ENCODE measurements around the gene KRTAP4-11.
"Not testable (repeated sequence)": the region's sequence is repeated elsewhere in the genome, so short reads cannot be mapped to it uniquely, and the experiment has no call there.

KRTAP4-11 gene

DNA sequence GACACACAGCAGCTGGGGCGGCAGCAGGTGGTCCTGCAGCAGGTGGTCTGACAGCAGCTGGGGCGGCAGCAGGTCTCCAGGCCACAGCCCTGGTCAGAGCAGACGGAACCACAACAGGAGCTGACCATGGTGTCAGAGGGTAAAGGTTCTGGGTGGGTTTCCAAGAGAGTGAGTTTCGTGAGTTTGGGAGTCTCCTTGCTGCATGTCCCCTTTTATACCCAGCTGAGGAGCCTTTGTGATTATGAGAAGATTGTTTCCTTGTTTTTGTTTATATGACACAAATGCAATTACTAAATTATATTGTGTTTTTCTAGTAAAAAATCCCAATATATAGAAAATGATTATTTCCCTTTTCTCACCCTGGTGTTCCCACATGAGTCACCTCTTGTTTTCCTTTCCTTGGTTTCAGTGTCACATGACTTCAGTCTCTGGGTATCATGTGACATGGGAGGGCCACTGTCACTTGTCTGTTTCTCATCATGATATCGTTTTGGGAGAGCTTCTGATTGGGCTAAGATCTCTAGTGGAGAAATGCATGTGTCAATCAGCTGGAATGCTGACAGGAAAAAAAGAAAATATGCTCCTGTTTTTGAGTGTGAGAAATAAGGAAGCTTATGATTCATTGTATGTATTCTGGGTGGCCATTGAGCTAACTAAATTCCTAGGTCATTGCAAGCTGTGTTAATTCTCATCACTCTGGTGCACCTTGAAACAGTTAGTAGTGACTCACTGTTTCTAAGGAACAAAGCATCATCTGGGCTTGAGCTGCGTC is 22.4 kb upstream of the KRTAP4-11 start, which contains the start of gene KRTAP4-6:
Gene KRTAP4-6 (minus strand): TSS at position 185 of the 772 bp plus-strand sequence. CDS start 57 bp downstream, at position 128.
- Histone ChIP-seq H3K36me3 (ENCODE audit: insufficient read depth, low read length) (no peaks in the 10 kb centered on the region), H3K9ac (ENCODE audit: low read depth, low read length) (no peak within 1 kb of the TSS), H3K9me3 (ENCODE audit: control insufficient read depth, insufficient read depth, low read length) (peaks cover 4% of the 10 kb centered on the region; the same call in 1 of the 2 replicates), H3K4me1 (ENCODE audit: insufficient read depth, low read length) (no peaks in the 10 kb centered on the region)

DNA sequence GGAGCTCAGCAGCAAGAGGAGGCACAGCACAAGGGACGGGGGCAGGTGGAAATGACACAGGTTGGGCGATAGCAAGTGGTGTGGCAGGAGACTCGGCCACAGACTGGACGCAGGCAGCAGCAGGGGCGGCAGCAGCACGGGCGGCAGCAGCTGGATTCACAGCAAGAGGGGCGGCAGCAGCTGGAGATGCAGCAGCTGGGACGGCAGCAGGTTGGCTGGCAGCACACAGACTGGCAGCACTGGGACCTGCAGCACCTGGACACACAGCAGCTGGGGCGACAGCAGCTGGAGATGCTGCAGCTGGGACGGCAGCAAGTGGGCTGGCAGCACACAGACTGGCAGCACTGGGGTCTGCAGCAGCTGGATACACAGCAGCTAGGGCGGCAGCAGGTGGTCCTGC is 21.7 kb upstream of the KRTAP4-11 start:
- not testable (repeated sequence) for H3K9ac ChIP-seq (ENCODE audit: low read depth, low read length); H3K9me3 ChIP-seq (ENCODE audit: control insufficient read depth, insufficient read depth, low read length); H3K4me1 ChIP-seq (ENCODE audit: insufficient read depth, low read length); H3K36me3 ChIP-seq (ENCODE audit: insufficient read depth, low read length)

DNA sequence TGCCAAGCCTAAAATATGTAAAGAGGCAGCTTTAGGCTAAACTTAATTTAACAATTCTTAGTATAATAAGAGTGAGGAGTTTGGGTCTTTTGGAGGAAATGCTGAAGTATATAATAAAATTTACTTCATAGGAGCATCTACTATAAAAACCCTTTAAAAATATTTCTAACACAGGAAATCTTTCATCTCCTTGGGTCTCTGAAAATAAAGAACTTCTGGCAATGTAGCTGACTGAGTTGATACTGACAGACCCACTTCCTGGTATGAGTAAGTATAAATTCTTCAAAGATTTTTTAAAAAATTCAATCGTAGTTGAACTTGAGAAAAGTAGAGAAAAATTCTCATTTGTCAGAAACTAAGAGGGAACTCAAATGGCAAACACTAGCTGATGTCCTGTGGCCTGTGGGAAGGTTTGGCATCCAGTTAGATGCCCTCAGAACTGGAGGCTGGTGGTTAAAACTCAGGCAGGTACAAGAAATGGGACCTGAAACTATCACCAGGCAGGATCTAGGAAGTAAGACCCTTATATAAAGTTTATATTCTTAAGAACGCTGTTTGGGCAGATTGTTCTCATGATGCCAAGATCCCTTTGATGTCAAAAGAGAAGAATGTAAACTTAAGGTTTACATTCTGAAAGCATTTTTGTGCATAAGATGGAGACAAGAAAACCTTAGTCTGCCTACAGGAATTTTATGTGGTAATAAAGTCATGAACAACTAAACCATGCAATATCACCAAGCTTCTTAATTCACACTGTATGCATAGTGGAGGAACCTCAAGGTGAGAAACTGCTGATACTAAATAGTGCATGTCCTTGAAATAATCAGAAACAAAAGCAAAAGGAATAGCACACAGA is 15.9 kb upstream of the KRTAP4-11 start:
- H3K4me1 ChIP-seq (ENCODE audit: insufficient read depth, low read length) = no peaks in the 10 kb centered on the region
- H3K9me3 ChIP-seq (ENCODE audit: control insufficient read depth, insufficient read depth, low read length) = peaks cover 4% of the 10 kb centered on the region; the same call in 1 of the 2 replicates
- H3K9ac ChIP-seq (ENCODE audit: low read depth, low read length) = no peak overlapping the region
- H3K36me3 ChIP-seq (ENCODE audit: insufficient read depth, low read length) = no peaks in the 10 kb centered on the region

DNA sequence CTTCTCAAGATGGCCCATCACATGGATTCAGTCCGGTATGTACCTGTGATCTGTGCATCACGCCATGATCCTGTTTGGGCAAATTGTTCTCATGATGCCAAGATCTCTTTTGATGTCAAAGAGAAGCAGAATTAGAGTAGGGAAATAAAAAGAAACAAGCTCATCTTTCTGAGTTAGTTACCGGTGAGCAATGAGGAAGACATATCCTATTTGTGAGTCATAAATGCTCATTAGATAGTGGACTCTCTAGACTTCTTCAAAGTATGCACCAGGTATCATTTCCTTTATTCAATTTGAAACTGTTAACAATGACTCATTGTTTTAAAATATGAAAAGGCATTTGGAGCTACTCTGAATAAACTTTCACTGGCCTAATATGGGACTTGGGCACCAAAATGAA is 13.8 kb upstream of the KRTAP4-11 start:
- Histone ChIP-seq H3K36me3 (ENCODE audit: insufficient read depth, low read length) (no peaks in the 10 kb centered on the region), H3K9me3 (ENCODE audit: control insufficient read depth, insufficient read depth, low read length) (peaks cover 4% of the 10 kb centered on the region; the same call in 1 of the 2 replicates), H3K4me1 (ENCODE audit: insufficient read depth, low read length) (no peaks in the 10 kb centered on the region), H3K9ac (ENCODE audit: low read depth, low read length) (no peak overlapping the region)

DNA sequence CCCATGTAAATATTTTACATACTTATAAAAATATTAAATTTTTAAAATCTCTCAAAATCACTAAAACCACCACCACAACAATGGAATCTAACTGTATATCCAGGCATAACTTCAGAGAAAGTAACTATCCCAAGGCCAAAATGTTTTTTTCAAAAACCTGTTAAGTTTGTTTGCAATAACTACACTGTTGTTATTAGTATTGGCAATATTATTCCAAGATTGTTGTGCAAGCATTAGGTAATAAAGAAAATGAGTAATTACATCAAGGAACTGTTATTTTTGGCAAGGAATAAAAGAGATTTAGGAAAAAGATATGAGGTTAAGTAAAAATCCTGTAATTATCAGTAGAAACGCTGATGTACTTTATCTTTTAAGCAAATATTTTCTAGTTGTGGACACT is 9.2 kb upstream of the KRTAP4-11 start:
- H3K36me3 ChIP-seq (ENCODE audit: insufficient read depth, low read length) = no peaks in the 10 kb centered on the region
- H3K4me1 ChIP-seq (ENCODE audit: insufficient read depth, low read length) = no peaks in the 10 kb centered on the region
- no peaks in the 10 kb centered on the region for H3K9me3 ChIP-seq (ENCODE audit: control insufficient read depth, insufficient read depth, low read length)
- no peak overlapping the region for H3K9ac ChIP-seq (ENCODE audit: low read depth, low read length)

DNA sequence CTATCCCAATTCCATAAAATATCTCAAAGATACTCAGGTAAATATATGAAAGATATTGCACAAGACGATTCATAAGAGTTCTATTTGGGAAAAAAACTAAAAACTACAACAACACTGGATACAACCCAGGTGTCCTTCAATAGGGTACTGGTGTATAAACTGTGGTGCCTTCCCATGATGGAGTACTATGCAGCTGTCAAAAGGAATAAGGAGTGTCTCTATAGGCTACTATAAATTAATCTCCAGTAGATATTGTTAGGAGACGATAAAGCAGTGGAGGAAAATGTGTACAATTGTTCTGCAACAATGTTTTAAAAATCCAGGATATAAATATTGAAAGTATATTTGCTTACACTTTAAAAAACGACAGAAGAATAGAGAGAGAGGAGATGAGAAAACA is 8.2 kb upstream of the KRTAP4-11 start:
- H3K9ac ChIP-seq (ENCODE audit: low read depth, low read length) = no peak overlapping the region
- H3K4me1 ChIP-seq (ENCODE audit: insufficient read depth, low read length) = no peaks in the 10 kb centered on the region
- H3K36me3 ChIP-seq (ENCODE audit: insufficient read depth, low read length) = no peaks in the 10 kb centered on the region
- no peaks in the 10 kb centered on the region for H3K9me3 ChIP-seq (ENCODE audit: control insufficient read depth, insufficient read depth, low read length)

DNA sequence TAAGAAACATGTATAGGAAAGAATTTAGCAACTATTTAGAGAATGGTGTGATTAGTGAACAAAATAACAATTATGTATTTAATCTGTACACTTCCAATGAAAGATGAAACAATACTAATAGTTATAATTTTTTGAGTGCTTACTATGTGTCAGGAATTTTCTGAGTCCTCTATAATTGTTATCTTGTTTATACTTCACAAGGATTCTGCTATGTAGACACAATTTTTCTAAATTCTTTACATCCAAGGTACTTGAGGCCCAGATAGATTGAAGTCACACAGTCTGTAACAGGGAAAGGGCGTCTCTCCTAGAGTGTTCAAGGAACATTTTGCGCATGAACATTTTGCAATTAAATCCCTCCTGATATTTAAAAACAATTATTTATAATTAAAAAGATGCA is 6.9 kb upstream of the KRTAP4-11 start:
- Histone ChIP-seq H3K4me1 (ENCODE audit: insufficient read depth, low read length) (no peaks in the 10 kb centered on the region), H3K36me3 (ENCODE audit: insufficient read depth, low read length) (no peaks in the 10 kb centered on the region), H3K9me3 (ENCODE audit: control insufficient read depth, insufficient read depth, low read length) (no peaks in the 10 kb centered on the region), H3K9ac (ENCODE audit: low read depth, low read length) (no peak overlapping the region)

DNA sequence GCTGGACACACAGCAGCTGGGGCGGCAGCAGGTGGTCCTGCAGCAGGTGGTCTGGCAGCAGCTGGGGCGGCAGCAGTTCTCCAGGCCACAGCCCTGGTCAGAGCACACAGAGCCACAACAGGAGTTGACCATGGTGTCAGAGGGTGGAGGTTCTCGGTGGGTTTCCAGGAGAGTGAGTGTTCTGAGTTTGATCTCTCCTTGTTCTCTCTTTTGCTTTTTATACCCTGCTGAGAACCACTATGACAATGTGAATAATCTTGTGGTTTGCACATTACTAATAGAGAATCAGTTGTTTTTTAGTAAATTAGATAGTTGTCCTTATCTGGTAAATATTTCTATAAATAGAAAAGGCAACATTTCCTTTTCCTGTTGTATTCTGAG is 5.8 kb upstream of the KRTAP4-11 start, which contains the start of gene KRTAP4-12:
Gene KRTAP4-12 (minus strand): TSS at position 192 of the 381 bp plus-strand sequence. CDS start 60 bp downstream, at position 132.
- not testable (repeated sequence) for H3K4me1 ChIP-seq (ENCODE audit: insufficient read depth, low read length); H3K36me3 ChIP-seq (ENCODE audit: insufficient read depth, low read length); H3K9ac ChIP-seq (ENCODE audit: low read depth, low read length); H3K9me3 ChIP-seq (ENCODE audit: control insufficient read depth, insufficient read depth, low read length)

DNA sequence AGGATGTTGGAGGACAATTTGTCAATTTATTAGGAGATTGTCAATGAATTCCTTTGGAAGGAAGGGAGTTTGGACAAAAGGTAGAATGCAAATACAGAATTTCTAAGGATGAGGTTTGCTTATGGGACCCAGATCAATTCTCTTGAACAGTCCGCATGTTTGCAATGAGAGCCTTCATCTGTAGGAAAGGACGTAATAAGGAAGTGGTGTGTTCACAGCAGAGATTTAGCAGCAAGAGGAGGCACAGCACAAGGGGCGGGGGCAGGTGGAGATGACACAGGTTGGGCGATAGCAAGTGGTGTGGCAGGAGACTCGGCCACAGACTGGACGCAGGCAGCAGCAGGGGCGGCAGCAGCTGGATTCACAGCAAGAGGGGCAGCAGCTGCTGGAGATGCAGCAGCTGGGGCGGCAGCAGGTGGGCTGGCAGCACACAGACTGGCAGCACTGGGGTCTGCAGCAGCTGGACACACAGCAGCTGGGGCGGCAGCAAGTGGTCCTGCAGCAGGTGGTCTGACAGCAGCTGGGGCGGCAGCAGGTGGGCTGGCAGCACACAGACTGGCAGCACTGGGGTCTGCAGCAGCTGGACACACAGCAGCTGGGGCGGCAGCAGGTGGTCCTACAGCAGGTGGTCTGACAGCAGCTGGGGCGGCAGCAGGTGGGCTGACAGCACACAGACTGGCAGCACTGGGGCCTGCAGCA is 5.3 kb upstream of the KRTAP4-11 start:
- not testable (repeated sequence) for H3K9me3 ChIP-seq (ENCODE audit: control insufficient read depth, insufficient read depth, low read length); H3K36me3 ChIP-seq (ENCODE audit: insufficient read depth, low read length); H3K9ac ChIP-seq (ENCODE audit: low read depth, low read length); H3K4me1 ChIP-seq (ENCODE audit: insufficient read depth, low read length)

DNA sequence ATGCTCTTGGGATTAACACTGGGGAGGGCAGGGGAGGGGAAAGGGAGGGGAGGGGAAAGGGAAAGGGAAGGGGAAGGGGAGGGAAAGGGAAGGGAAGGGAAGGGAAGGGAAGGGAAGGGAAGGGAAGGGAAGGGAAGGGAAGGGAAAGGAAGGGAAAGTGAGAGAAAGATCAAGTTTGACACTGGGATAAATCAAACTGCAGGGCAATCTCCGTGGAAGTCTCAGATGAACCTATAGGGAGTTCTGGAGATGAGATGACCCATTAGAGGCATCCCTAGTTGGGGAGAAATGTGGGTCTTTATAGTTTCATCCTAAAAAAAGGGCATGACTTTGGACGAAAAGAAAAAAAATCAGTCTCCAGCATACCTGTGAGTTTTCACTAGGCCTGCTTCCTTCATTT is 3.6 kb upstream of the KRTAP4-11 start:
- no peak overlapping the region for H3K9ac ChIP-seq (ENCODE audit: low read depth, low read length)
- no peaks in the 10 kb centered on the region for H3K4me1 ChIP-seq (ENCODE audit: insufficient read depth, low read length)
- no peaks in the 10 kb centered on the region for H3K9me3 ChIP-seq (ENCODE audit: control insufficient read depth, insufficient read depth, low read length)
- no peaks in the 10 kb centered on the region for H3K36me3 ChIP-seq (ENCODE audit: insufficient read depth, low read length)

DNA sequence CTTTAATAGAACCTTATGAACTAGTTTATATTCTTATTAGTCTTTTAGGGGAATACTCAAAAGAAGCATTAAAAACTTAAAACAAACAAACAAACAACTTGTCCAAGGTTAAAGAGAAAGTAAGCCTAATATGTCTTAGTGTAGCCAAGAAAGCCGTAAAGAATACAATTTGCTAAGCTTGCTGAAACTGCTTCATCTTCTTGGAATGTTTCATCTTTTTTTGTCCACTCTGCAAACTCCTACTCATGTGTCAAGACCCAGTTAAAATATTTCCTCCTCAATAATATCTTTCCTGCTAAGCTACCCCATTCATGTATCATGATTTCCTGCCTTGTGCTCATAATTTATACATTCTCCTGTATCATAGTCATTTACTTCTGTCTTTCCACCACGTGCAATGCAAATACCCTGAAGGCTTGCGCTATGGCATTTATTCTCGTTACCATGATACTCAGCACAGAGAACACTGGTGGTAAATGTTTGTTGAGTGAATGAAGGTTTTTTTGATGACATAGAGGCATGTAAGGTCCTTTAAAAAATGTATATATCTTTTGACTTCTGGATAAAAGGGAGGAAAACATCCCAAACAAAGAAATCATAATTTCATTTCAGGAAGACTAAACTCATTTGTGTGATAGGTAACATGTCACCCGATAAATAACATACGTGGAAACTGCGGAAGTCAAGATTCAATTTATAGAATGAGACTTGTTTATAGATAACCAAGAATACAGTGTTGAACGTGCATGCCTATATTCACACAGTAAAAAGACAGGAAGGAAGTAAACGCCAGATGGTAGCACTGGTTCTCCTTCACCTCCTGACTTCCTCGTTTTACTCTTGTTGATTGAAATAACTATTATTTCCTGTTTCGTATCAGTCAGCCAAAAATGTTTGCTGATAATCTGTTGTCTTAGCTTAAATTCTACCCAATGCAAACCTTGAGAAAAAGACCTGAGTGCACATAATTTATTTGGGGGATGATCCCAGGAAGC is 1.8 kb upstream of the KRTAP4-11 start:
- not testable (repeated sequence) for H3K9ac ChIP-seq (ENCODE audit: low read depth, low read length); H3K36me3 ChIP-seq (ENCODE audit: insufficient read depth, low read length)

DNA sequence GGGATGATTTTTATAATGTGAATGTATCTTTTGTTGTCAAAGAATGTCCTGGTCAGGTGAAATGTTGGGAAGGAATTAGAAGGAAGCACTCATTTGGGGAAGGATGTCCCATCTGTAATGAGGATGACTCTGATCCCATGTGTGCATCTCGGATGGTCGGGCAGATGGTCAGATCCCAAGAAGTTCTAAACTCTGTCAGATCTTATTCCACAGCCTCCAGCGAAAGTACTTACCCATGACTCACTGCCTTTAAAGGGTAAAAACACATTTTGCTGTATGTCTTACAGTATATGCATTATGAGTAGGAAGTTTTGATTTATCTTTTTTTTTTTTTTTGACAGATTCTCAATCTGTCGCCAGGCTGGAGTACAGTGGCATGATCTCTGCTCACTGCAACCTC is 548 bp upstream of the KRTAP4-11 start:
- H3K36me3 ChIP-seq (ENCODE audit: insufficient read depth, low read length) = no peaks in the 10 kb centered on the region
- no peaks in the 10 kb centered on the region for H3K9me3 ChIP-seq (ENCODE audit: control insufficient read depth, insufficient read depth, low read length)
- H3K9ac ChIP-seq (ENCODE audit: low read depth, low read length) = no peak overlapping the region
- H3K4me1 ChIP-seq (ENCODE audit: insufficient read depth, low read length) = no peaks in the 10 kb centered on the region

More for the DNA sequence above, 1.8 kb upstream of the KRTAP4-11 start:
- not testable (repeated sequence) for H3K9me3 ChIP-seq (ENCODE audit: control insufficient read depth, insufficient read depth, low read length); H3K4me1 ChIP-seq (ENCODE audit: insufficient read depth, low read length)

DNA sequence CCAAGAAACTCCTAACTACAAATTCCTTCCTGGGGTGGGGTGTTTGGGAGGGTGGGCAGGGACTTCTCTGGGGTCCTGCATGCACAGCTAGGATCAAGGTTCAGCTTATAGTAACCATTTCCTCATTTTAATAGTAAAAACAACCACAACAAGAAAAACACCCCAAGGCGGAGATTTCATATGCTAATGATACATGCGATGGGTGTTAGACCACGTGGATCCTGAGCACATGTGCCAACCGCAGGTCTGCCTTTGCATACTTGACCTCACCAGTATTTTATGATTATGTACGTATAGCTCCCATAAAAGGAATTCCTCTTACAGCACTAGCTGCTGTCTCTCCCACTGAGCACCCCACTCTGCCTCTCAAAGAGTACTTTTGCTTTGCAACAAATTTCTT is 1.9 kb downstream of the KRTAP4-11 start:
- peaks cover 8% of the 10 kb centered on the region for H3K9me3 ChIP-seq (ENCODE audit: control insufficient read depth, insufficient read depth, low read length)
- H3K9ac ChIP-seq (ENCODE audit: low read depth, low read length) = no peak overlapping the region
- H3K36me3 ChIP-seq (ENCODE audit: insufficient read depth, low read length) = no peaks in the 10 kb centered on the region
- no peaks in the 10 kb centered on the region for H3K4me1 ChIP-seq (ENCODE audit: insufficient read depth, low read length)

Measured in ES-I3 (cell line).